ENCODE data around the gene PACS1.
A peak's percentile ranks its signal among the peaks of the same experiment; 100 is the strongest.

PACS1 gene

GRCh38 chr11:66190786-66191185 is 120.7 kb downstream of the PACS1 start:
- no peak for DNase-seq

DNA sequence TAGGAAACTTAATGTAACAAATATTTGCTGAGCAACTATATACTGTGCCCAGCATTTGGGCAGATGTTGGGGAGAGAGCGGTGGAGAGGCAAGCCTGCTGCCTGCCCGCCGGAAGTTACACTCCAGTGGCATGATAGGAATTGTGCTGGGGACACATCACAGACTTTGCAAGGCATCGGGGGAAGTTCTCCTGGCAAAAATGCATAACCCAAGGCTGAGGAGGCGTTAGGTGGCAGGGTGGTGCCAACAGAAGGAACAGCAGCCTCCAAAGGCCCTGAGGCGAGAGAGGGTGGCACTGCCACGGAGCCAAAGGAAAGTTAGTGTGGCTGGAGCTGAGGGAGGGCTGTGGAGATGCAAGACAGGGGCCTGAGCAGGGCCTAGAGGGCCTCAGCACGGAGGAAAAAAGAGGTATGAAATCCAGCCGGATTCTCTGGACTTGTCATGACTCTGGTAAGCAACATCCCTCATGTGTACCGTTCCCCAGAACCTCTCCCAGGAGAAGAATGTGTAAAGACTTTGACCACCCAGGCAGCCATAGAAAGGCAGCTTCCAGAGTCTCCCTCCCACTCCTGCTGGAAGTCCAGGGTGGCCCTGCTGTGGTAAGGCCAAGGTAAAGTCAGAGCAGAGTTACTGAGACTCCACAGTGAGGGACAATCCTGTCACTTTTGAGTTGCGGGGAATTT is 122.2 kb downstream of the PACS1 start:
- no peak for DNase-seq

DNA sequence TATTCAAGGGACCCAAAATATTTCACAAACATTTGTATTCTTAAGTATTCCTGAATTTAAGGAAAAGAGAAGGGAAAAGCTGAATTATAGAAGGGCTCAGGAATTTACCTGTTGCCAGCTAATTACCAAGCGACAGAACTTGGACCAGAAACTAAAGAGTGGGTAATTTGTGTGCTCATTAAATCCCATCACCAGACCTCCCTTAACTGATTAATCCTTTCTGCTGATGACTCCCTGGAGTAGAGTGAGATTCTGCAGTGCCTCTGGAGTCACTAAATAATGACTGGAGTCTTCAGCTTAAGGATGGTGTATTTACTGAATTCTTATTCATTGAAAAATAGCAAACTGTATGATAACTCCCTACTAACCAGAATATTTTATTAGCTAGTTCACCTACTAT is 124.3 kb downstream of the PACS1 start:
- DNase-seq, result no peak

- DNase-seq, result no peak
These were observed 125.8 kb downstream of the PACS1 start for GRCh38 chr11:66195867-66196266.

- no peak for DNase-seq
These were observed 133.8 kb downstream of the PACS1 start for GRCh38 chr11:66203847-66204246.

GRCh38 chr11:66204412-66204811 is 134.3 kb downstream of the PACS1 start:
- no peak for DNase-seq

DNA sequence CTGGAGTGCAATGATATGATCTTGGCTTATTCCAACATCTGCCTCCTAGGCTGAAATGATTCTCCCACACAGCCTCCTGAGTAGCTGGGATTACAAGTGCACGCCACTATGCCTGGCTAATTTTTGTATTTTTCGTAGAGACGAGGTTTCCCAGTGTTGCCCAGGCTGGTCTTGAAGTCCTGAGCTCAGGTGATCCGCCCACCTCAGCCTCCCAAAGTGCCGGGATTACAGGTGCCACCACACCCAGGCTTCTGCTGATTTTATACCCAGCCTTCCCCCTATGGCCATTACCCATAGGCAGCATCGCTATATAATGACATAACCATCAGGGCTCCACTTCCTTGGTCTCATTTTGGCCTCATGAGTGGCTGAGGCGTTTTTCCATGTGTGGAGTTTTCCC is 137.7 kb downstream of the PACS1 start:
- no peak for DNase-seq

DNA sequence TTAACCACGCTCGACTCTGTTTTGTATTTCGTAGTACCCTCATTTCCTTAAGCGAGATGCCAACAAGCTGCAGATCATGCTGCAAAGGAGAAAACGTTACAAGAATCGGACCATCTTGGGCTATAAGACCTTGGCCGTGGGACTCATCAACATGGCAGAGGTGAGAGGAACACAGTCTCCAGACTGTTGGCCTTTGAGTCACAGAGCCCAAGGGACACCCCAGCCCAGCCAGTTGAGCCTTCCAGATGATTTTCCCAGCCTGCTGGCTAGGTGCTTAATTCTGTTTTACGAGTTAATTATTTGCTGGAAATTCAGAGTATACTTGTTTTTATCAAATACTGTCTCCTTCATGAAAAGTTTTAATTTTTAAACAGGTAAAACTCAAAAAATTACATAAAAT is 141.0 kb downstream of the PACS1 start:
- DNase-seq, result no peak

DNA sequence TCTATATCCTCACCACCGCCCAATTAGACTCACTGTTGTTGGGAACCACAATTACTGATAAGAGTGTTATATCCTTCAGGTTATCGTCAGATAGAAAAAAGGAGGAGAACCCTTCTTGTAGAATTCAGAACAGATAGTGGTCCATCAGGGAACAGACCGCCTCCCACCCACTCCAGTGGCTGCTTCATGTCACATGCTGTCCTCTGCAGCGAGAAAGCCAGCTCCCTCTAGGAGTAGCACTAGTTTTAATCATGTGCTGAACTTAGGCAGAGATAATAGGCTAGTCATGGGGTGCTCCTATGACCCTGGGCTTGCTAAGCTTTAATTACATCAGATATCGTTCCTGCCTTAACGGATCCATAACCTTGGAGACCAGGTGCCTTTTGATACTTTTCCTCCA is 146.8 kb downstream of the PACS1 start:
- no peak for DNase-seq

DNA sequence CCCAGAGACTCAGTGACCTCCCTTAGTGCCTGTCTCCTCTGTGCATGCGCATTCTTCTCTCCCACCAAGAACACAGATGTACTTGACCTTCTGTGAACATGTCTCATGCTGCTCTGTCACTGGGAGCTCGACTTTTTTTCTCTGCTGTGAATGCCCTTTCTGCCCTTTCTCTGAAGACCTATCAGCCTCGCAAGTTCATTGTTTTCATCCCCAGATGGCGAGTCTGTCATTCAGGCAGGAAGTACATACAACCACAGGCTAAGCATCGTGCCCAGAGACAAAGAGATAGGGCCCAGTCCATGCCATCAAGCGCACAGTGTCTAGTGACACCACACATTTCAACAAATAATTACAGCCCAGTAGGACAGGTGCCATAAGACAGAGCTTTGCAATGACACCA is 148.0 kb downstream of the PACS1 start:
- no peak for DNase-seq

GRCh38 chr11:66218846-66219620 is 149.0 kb downstream of the PACS1 start:
- no peak for DNase-seq

DNA sequence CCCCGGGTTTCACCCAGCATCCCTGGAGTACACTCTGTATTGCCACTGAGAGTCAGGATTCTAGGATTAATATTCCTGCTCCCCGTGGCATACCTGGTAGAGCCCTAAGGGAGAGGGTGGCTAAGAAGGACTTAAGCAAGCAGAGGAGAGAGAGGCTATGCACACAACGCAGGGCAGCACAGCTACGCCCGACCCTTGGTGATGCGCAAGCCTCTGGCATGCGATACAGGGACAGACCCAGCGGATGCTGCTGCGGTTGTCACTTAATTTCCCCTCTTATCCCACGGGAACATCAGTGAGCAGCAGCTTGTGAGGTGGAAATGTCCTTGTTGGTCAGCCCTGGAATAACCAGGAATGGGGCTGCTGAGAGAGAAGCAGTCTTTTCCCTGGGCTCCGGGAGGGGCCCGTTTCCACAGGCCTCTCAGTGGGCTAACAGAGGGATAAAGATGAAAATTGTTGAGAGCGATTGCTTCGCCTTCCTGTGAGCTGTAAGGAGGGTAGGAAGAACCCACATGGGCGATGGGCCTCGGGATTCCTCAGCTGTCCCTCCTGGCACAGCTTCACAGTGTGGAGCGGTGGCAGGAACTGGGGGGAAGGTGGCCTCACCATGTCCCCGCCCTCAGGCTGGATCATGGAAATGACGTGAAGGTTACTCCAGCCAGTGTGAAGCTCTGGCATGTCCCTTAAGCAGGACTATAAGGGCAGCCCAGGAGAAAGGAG is 149.9 kb downstream of the PACS1 start:
- no peak for DNase-seq

GRCh38 chr11:66220566-66220935 is 150.5 kb downstream of the PACS1 start:
- no peak for DNase-seq

DNA sequence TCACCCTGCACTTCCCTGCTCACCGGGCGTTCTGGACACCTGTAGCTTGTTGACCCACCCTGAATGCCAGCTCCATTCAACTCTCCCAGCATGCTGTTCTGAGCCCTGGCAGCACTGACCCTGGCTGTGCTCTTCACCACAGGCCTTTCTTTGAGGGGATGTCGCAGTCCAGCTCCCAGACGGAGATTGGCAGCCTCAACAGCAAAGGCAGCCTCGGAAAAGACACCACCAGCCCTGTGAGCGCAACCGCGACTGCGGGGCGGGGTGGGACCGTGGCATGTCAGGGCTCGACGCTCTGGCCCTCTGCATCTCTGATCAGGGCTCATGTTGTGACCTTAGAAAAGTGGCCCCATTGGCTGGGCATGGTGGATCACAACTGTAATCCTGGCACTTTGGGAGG is 150.9 kb downstream of the PACS1 start:
- no peak for DNase-seq

GRCh38 chr11:66221726-66222236 is 151.7 kb downstream of the PACS1 start:
- DNase-seq, result no peak

DNA sequence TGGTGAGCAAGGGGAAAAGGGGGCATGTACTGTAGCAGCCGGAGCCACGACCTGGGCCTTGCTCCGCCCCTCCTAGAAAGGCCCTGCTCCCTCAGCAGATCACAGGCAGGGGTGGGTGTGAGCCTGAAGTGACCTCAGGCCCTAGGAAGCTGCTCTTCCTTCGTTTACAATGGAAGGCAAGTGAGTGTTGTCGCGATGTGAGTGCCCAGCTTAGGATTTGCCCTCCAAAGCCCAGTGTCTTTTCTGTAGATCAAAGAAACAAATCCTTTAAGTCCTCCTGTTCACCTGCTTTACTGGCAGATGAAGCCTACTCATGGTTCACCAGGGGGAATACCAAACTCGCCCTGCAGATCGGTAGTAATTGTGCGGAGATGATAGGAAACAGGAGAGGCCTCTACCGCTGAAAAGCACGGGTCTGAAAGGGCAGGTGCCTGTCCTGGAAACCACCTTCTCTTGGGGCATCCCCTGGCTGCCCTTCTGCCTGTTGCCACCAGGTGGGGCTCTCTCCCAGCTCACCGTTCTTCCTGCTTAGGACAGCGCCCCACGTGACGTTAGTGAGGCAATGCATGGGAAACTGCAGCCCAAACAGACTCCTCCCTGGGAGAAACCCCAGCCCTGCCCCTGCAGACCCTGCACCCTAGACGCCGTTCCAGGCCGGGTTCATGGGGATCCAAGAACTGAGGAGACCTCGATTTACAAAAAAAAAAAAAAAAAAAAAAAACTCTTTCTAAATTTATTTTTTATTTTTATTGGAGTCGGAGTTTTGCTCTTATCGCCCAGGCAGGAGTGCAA is 152.5 kb downstream of the PACS1 start:
- DNase-seq, result peak; percentile 90

DNA sequence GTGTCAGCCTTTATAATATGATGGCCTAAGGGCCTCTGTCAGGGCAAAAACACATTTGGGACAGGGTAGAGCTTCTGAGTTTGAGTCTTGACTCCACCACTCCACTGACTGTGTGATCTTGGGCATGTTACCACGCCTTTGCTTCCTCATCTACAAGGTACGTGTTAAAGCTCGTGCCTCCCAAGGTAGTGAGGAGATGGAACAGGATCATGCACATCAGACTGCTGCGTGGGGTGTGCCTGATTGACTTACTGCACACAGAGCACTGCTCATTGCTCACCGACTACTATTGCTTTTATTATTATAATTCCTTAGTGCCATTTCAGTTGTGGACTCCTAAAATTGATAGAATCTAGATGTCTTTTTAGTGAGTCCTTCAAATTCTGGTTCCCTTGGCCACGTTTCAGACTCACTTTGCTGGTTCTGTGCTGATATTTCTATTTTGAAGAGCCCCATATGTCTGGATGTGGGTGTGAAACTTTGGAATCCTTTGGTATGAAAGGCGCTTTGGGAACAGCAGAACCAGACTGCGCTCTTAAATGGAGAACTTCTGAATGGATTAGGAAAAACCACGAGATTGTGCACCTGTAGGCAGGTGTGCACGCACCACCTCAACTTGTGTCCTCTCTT is 154.3 kb downstream of the PACS1 start:
- DNase-seq, result no peak

DNA sequence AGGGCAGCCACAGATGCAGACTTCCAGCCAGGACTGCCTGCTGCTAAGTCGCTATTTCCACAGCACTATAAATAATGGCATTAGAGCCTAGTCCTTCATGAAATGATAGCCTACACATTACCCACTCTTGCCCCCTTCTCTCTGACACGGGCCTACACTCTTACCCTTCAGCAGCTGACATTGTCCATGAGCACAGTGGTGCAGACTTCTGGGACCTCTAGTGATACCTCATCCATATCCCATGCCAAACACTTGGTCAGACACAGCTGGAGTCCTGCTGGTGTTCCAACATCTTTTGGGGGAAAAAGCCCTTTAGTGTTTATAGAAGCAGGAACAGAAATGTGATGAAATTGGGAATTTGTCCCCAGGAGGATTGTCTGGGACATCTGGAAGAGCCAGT is 155.0 kb downstream of the PACS1 start:
- no peak for DNase-seq

- no peak for DNase-seq
These were observed 156.0 kb downstream of the PACS1 start for GRCh38 chr11:66226101-66226500.

GRCh38 chr11:66227700-66228099 is 157.6 kb downstream of the PACS1 start:
- no peak for DNase-seq

GRCh38 chr11:66228521-66228920 is 158.4 kb downstream of the PACS1 start:
- no peak for DNase-seq

- no peak for DNase-seq
These were observed 160.1 kb downstream of the PACS1 start for GRCh38 chr11:66230156-66230555.

DNA sequence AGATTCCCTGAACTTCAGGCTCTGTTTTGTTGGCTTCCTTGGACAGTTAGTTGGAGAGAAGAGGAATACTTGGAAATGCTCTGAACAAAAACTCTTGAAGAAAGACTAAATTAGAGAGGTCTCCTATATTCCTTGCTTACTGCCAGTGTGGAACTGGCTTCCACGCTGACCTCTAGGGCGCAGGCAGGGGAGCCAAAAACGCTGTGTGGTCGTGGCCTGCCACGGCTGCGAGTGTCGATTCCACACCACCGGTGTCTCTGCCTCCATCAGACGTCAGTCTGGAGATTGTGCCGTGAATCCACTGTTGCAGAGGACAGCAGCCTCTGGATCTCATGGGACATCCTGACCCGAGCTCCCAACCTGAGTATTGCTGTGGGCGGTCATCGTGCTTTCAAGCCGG is 160.9 kb downstream of the PACS1 start:
- DNase-seq, result no peak

Measured in activated gamma-delta T cell treated with Interleukin-2 at 50 U/mL for 16 hours (primary cell).